Transverse colon (tissue), 4 donors: ENCODE data around the gene LRP2. TPM values are rescaled to one million over a fixed set of nuclear protein-coding genes. Genes with fewer than 3 reads are reported as not detected.
"Not testable (repeated sequence)": the region's sequence is repeated elsewhere in the genome, so short reads cannot be mapped to it uniquely, and the experiment has no call there.

Experiments
- DNase-seq: peaks from one replicate; pipeline ENCODE4 v3.0.0-alpha.2; 2019
- H3K27ac ChIP-seq, 4 donors: fragments of 200-600 bp; sonication (generic); 2 replicates each; pipeline ENCODE4 v1.5.1; 2016 to 2018; ENCODE audit warnings: inconsistent platforms in 4 of 4
- H3K27me3 ChIP-seq: fragments of 200-600 bp; sonication (generic); 2 replicates; pipeline ENCODE4 v1.5.1; 2017; ENCODE audit warnings: inconsistent platforms
- H3K36me3 ChIP-seq, 4 donors: fragments of 200-600 bp; sonication (generic); 2 replicates each; pipeline ENCODE4 v1.5.1; 2017 to 2019; ENCODE audit warnings: inconsistent platforms in 4 of 4
- H3K4me1 ChIP-seq, 4 donors: fragments of 200-600 bp; sonication (generic); 2 replicates each; pipeline ENCODE4 v1.5.1; 2017 to 2020; ENCODE audit warnings: inconsistent platforms in 4 of 4
- H3K4me3 ChIP-seq, 4 donors: fragments of 200-600 bp; sonication (generic); 1 replicate in 1 of 4; 2 replicates in 3 of 4; pipeline versions ENCODE4 v1.5.1 to v1.6.1; 2017 to 2019; ENCODE audit warnings: inconsistent platforms in 4 of 4
- H3K9me3 ChIP-seq, 2 donors: fragments of 200-600 bp; sonication (generic); 2 replicates each; pipeline ENCODE4 v1.5.1; 2017 to 2019; ENCODE audit warnings: inconsistent platforms in 2 of 2
- EP300 ChIP-seq: sonication (generic); formaldehyde crosslinking; IDR thresholded peaks from one replicate; pipeline ENCODE4 v1.6.1; 2017; ENCODE audit warnings: antibody characterized with exemption, low read depth
- POLR2A ChIP-seq: fragments of 450-650 bp; IDR thresholded peaks from one replicate; pipeline ENCODE4 v1.6.1; 2016; ENCODE audit warnings: antibody characterized with exemption, mild to moderate bottlenecking, moderate library complexity
- POLR2AphosphoS5 ChIP-seq, 3 donors: sonication (generic); formaldehyde crosslinking; IDR thresholded peaks; one replicate each; pipeline ENCODE4 v1.6.1; 2016; ENCODE audit warnings: antibody characterized with exemption in 3 of 3
- WGBS, 2 donors: methylation state at CpG; one replicate each; pipeline ENCODE4 v1.1.5; 2018; ENCODE audit warnings: low coverage in 1 of 2; 5-methylcytosine and 5-hydroxymethylcytosine counted together
- in situ Hi-C, 4 donors: fragments of 200-750 bp; cut with MboI; loops; one replicate each; pipeline versions ENCODE4 v1.15.0 to v1.15.1; 2017; ENCODE audit warnings: low sequenced_read_pairs in 3 of 4, low pct_ligation_motif_present in 1 of 4, low pct_unique_long_range_greater_than_20kb in 1 of 4
- intact Hi-C: fragments of 100-400 bp; cut with DNase I; formaldehyde crosslinking; loops from one replicate; pipeline ENCODE4 v1.15.1; 2023; ENCODE audit warnings: low total_unique reads
- total RNA-seq, 4 donors: library from RNA; depleted of rRNA; stranded (reverse); fragments of >200 nt; gene quantifications; one replicate each; pipeline ENCODE4 v1.1.0, GENCODE V29; 2016
- TF ChIP-seq, protein P1 (sequence below), 5 experiments: fragments of 200-600 bp in 3 of 5; fragments of 450-650 bp in 2 of 5; sonication (generic) in 3 of 5; IDR thresholded peaks; 1 replicate in 2 of 5; 2 replicates in 3 of 5; pipeline ENCODE4 v1.5.1; 2016 to 2017; ENCODE audit warnings: antibody characterized with exemption in 5 of 5, inconsistent platforms in 3 of 5, mild to moderate bottlenecking in 2 of 5, moderate library complexity in 1 of 5

LRP2 gene
- total RNA-seq, 4 donors from 2014 or later = not detected

DNA sequence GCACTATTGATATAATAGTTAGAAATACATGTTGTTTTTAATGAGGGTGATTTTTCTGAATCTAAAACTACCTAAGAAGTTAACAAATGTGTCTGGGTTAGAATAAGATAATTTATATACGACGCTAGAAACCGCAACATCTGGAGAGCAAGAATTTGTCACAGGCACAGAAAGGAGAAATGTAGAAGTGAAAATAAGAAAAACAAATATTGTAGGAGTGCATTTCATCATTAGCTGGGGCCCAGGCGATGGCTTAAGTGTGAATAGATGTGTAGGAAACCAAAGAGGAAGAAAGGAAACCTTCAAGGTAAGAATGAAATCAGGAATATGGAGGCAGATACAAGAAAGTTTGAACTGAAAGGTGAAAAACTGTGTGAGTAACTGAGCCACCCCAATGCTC lies 90.3 kb downstream of the LRP2 start:
- no peak overlapping the region for H3K27ac ChIP-seq
- TF ChIP-seq POLR2A (no peak), EP300 (no peak), POLR2AphosphoS5 (IDR thresholded peaks at IDR 0.05) (no peak)
- H3K4me1 ChIP-seq = no peaks in the 10 kb centered on the region
- H3K36me3 ChIP-seq = no peaks in the 10 kb centered on the region
- H3K27me3 ChIP-seq = no peaks in the 10 kb centered on the region
- H3K4me3 ChIP-seq = no peak overlapping the region
- WGBS, 2 donors = 80 to 82% methylated on average over 3 to 4 of the region's 4 CpGs
- in situ Hi-C loops = no loop called here
- intact Hi-C loops = no loop called here
- no peak for DNase-seq
- no peaks in the 10 kb centered on the region for H3K9me3 ChIP-seq

DNA sequence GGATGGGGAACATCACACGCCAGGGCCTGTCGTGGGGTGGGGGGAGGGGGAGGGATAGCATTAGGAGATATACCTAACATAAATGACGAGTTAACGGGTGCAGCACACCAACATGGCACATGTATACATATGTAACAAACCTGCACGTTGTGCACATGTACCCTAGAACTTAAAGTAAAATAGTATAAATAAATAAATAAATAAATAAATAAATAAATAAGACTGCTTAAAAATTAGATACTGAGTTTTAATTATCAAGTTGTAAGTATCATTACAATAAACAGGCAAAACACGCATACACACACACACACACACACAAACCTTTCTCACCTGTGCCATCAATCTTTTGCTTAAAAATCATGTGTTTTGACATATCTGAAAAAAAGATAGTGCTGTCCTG lies 91.8 kb downstream of the LRP2 start:
- H3K27ac ChIP-seq, H3K4me3 ChIP-seq, DNase-seq, H3K27me3 ChIP-seq, H3K36me3 ChIP-seq, H3K4me1 ChIP-seq, H3K9me3 ChIP-seq, intact Hi-C loops, in situ Hi-C loops: not testable (repeated sequence)
- WGBS, 2 donors = 90% methylated on average over 6 of the region's 6 CpGs; no CpG with 5 or more reads in 1 of the 2 donors

DNA sequence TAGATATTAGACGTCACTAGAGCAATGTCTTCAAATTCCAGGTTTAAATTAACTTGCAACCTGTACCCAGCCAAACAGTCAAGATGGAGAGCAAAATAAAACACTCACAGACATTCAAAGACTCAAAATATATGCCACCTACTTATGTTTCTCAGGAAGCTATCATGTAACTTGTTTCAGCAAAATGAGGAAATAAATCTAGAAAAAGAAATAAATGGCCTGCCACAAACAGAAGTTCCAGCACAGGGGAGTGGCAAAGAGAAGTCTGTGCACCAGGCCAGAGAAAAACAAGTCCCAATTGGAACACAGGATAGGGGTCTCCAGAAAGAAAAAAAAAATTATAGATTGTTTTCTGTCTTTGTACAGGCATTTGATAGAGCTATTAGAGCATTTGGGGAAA lies 96.7 kb downstream of the LRP2 start:
- no peaks in the 10 kb centered on the region for H3K36me3 ChIP-seq
- no peak overlapping the region for H3K27ac ChIP-seq
- H3K4me3 ChIP-seq = no peak overlapping the region
- no peaks in the 10 kb centered on the region for H3K27me3 ChIP-seq
- no peaks in the 10 kb centered on the region for H3K4me1 ChIP-seq
- intact Hi-C loops (no loop called here), in situ Hi-C loops (no loop called here)
- WGBS, 2 donors = 74% methylated on average over 1 of the region's 1 CpG; no CpG with 5 or more reads in 1 of the 2 donors
- TF ChIP-seq POLR2A = no peak
- TF ChIP-seq, protein P1, sequence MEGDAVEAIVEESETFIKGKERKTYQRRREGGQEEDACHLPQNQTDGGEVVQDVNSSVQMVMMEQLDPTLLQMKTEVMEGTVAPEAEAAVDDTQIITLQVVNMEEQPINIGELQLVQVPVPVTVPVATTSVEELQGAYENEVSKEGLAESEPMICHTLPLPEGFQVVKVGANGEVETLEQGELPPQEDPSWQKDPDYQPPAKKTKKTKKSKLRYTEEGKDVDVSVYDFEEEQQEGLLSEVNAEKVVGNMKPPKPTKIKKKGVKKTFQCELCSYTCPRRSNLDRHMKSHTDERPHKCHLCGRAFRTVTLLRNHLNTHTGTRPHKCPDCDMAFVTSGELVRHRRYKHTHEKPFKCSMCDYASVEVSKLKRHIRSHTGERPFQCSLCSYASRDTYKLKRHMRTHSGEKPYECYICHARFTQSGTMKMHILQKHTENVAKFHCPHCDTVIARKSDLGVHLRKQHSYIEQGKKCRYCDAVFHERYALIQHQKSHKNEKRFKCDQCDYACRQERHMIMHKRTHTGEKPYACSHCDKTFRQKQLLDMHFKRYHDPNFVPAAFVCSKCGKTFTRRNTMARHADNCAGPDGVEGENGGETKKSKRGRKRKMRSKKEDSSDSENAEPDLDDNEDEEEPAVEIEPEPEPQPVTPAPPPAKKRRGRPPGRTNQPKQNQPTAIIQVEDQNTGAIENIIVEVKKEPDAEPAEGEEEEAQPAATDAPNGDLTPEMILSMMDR (IDR thresholded peaks at IDR 0.05) = no peak
- TF ChIP-seq POLR2AphosphoS5 (IDR thresholded peaks at IDR 0.05) = no peak
- no peak for TF ChIP-seq EP300
- DNase-seq = no peak
- H3K9me3 ChIP-seq = no peaks in the 10 kb centered on the region

DNA sequence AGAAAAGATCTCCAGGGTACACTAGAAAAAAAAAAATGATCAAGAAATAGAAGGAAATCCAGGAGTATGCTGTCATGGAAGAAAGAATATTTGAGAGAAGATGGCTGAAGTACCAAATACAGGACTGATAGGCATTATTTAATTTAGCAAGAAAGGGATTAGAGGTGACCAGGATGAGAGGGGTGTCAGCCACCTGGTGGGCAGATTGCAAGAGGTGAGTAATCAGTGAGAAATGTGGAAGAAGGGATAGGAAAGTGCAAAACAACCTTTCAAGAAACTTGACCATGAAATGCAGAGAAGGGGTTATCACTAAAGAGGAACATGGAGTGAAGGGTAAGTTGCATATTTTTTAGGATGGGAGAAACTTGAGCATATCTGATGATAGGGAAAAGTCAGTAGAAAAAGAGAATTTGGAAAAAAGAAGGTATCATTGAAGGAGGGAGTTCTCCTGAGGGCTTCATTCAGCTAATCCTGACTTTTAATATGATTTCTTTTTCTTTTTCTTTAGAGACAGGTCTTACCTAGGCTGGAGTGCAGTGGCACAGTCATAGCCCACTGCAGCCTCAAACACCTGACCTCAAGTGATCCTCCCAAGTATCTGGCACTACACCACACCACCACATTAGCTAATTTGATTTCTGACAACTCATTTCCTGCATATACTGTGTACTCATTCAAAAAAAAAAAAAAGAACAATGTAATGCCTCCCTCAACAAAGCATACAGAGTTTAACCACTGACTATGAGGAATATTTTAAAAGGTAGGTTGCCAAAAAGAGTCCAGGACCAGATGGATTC lies 101.3 kb downstream of the LRP2 start:
- no peaks in the 10 kb centered on the region for H3K4me1 ChIP-seq
- H3K27ac ChIP-seq = no peak overlapping the region
- in situ Hi-C loops = no loop called here
- no peak overlapping the region for H3K4me3 ChIP-seq
- no peaks in the 10 kb centered on the region for H3K36me3 ChIP-seq
- no peak for DNase-seq
- no peaks in the 10 kb centered on the region for H3K27me3 ChIP-seq
- TF ChIP-seq, protein P1 (IDR thresholded peaks at IDR 0.05) = no peak
- TF ChIP-seq POLR2AphosphoS5 (IDR thresholded peaks at IDR 0.05) (no peak), EP300 (no peak), POLR2A (no peak)
- H3K9me3 ChIP-seq = no peaks in the 10 kb centered on the region
- intact Hi-C loops = no loop called here

DNA sequence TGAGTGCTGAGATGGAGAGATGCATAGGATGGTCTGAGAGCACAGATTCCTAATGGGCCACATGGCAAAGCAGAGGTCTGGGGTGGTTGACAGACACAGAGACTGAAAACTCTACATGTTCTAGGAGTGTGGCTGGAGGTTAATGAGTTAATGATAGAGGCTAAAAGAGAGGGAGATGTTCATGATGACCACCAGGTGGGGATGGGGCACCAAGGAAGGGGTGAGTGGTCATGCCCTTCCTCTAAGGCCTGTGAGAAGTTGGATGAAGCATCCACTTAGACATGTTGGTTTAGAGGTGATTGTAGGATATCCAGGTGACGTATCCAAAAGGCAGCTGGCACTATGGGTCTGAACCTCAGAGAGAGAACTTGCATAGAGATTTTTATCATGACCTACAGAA lies 102.1 kb downstream of the LRP2 start:
- intact Hi-C loops = no loop called here
- 80 to 100% methylated on average over 1 of the region's 1 CpG for WGBS, 2 donors
- in situ Hi-C loops = no loop called here
- Histone ChIP-seq H3K27ac (no peak overlapping the region), H3K36me3 (no peaks in the 10 kb centered on the region), H3K4me1 (no peaks in the 10 kb centered on the region), H3K9me3 (no peaks in the 10 kb centered on the region), H3K4me3 (no peak overlapping the region), H3K27me3 (no peaks in the 10 kb centered on the region)
- DNase-seq = no peak
- TF ChIP-seq EP300 (no peak), POLR2A (no peak), POLR2AphosphoS5 (IDR thresholded peaks at IDR 0.05) (no peak)
- TF ChIP-seq, protein P1 (IDR thresholded peaks at IDR 0.05) = no peak
